ENCODE data around the gene MARVELD3. TPM values are rescaled to one million over a fixed set of nuclear protein-coding genes. Genes with fewer than 3 reads are reported as not detected.

Gene MARVELD3
- polyA plus RNA-seq, 1 donor (not counting 4 experiments of a cell fraction or from before 2014, with no cell fraction given), result 11.6 TPM

- Histone ChIP-seq H3K4me3 (ENCODE audit: control insufficient read depth in 2 of 3, extremely low read depth in 1 of 3, insufficient read depth in 2 of 3, low read depth in 1 of 3, low read length in 3 of 3) (no peak overlapping the region), H3K27me3 (ENCODE audit: control insufficient read depth, extremely low read depth, insufficient read depth, low read length) (no peaks in the 10 kb centered on the region), H3K9me1 (ENCODE audit: control insufficient read depth, extremely low read depth, insufficient read depth, low read length) (no peaks in the 10 kb centered on the region), H3K4me2 (ENCODE audit: control insufficient read depth, extremely low read depth, insufficient read depth, low read depth, low read length) (no peak overlapping the region), H3K4me1 (ENCODE audit: control insufficient read depth, extremely low read depth, insufficient read depth, low read length) (no peaks in the 10 kb centered on the region), H3K27ac (ENCODE audit: control insufficient read depth, insufficient read depth, low read length) (no peak overlapping the region), H3K9me3 (ENCODE audit: control insufficient read depth, low read depth, low read length) (no peaks in the 10 kb centered on the region), H4K20me1 (ENCODE audit: control insufficient read depth, extremely low read depth, insufficient read depth, low read length) (no peaks in the 10 kb centered on the region), H3K79me2 (ENCODE audit: control insufficient read depth, insufficient read depth, low read length) (no peaks in the 10 kb centered on the region), H2AFZ (ENCODE audit: control insufficient read depth, low read length) (no peak overlapping the region), H3K9ac (ENCODE audit: control insufficient read depth, extremely low read depth, insufficient read depth, low read length) (no peak overlapping the region), H3K36me3 (ENCODE audit: control insufficient read depth in 2 of 2, extremely low read depth in 1 of 2, insufficient read depth in 2 of 2, low read length in 2 of 2) (no peaks in the 10 kb centered on the region)
- dilution Hi-C loops (cut with MboI; ENCODE audit: extremely low pct_ligation_motif_present, low sequenced_read_pairs), result no loop called here
- FAIRE-seq (no peak), DNase-seq (ENCODE audit: low read depth, low spot score) (no peak)
- TF ChIP-seq EZH2 (IDR thresholded peaks at IDR 0.05; ENCODE audit: low read length) (no peak), CTCF (optimal IDR thresholded peaks at IDR 0.05 in 1 of 3, IDR thresholded peaks at IDR 0.05 in 1 of 3, conservative IDR thresholded peaks at IDR 0.05 in 1 of 3; ENCODE audit: extremely low read depth in 1 of 3, insufficient read depth in 2 of 3, low read length in 3 of 3) (no peak)
Observed at GRCh38 chr16:71618429-71618828, 7.6 kb upstream of the MARVELD3 start.

DNA sequence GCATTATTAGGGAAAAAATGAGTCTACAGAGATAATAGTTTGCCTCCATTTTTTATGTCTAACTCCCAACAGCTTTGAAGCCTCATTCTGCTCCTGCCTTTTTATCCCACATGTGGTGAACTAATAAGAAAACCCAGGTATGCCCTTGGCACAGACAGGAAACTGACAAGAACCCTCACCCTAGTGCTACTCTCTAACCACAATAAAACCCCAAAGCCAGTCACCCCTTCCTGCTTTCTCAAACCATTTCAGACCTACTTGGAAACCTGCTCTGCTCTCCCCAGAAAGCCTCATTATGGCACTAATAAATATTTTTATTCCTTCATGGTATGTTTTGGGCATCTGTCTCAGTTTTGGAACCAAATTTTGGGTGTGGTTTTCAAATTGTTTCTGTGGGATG, 3.9 kb upstream of the MARVELD3 start:
- Histone ChIP-seq H3K9me3 (ENCODE audit: control insufficient read depth, low read depth, low read length) (no peaks in the 10 kb centered on the region), H2AFZ (ENCODE audit: control insufficient read depth, low read length) (no peak overlapping the region), H3K27ac (ENCODE audit: control insufficient read depth, insufficient read depth, low read length) (no peak overlapping the region), H3K4me1 (ENCODE audit: control insufficient read depth, extremely low read depth, insufficient read depth, low read length) (no peaks in the 10 kb centered on the region), H3K4me3 (ENCODE audit: control insufficient read depth in 2 of 3, extremely low read depth in 1 of 3, insufficient read depth in 2 of 3, low read depth in 1 of 3, low read length in 3 of 3) (no peak overlapping the region), H3K27me3 (ENCODE audit: control insufficient read depth, extremely low read depth, insufficient read depth, low read length) (no peaks in the 10 kb centered on the region), H3K9me1 (ENCODE audit: control insufficient read depth, extremely low read depth, insufficient read depth, low read length) (no peaks in the 10 kb centered on the region), H3K4me2 (ENCODE audit: control insufficient read depth, extremely low read depth, insufficient read depth, low read depth, low read length) (no peak overlapping the region), H3K36me3 (ENCODE audit: control insufficient read depth in 2 of 2, extremely low read depth in 1 of 2, insufficient read depth in 2 of 2, low read length in 2 of 2) (no peaks in the 10 kb centered on the region), H3K79me2 (ENCODE audit: control insufficient read depth, insufficient read depth, low read length) (no peaks in the 10 kb centered on the region), H4K20me1 (ENCODE audit: control insufficient read depth, extremely low read depth, insufficient read depth, low read length) (no peaks in the 10 kb centered on the region), H3K9ac (ENCODE audit: control insufficient read depth, extremely low read depth, insufficient read depth, low read length) (no peak overlapping the region)
- DNase-seq (ENCODE audit: low read depth, low spot score) (no peak), FAIRE-seq (no peak)
- dilution Hi-C loops (cut with MboI; ENCODE audit: extremely low pct_ligation_motif_present, low sequenced_read_pairs), result no loop called here
- no peak for TF ChIP-seq EZH2 (IDR thresholded peaks at IDR 0.05; ENCODE audit: low read length)
- TF ChIP-seq CTCF (optimal IDR thresholded peaks at IDR 0.05 in 1 of 3, IDR thresholded peaks at IDR 0.05 in 1 of 3, conservative IDR thresholded peaks at IDR 0.05 in 1 of 3; ENCODE audit: extremely low read depth in 1 of 3, insufficient read depth in 2 of 3, low read length in 3 of 3), result no peak
